ENCODE results near the gene FGFR4. TPM values are rescaled to one million over a fixed set of nuclear protein-coding genes. Genes with fewer than 3 reads are reported as not detected.

Gene FGFR4
- polyA plus RNA-seq, 1 donor: 97.0 TPM

GRCh38 chr5:177113566-177114424 lies 27.1 kb downstream of the FGFR4 start:
- Histone ChIP-seq H3K9me3 (ENCODE audit: control insufficient read depth, low read depth, low read length) (peaks cover 9% of the 10 kb centered on the region), H3K36me3 (ENCODE audit: control insufficient read depth, insufficient read depth, low read length) (no peaks in the 10 kb centered on the region), H3K4me3 (ENCODE audit: low read length) (no peak overlapping the region), H3K27me3 (ENCODE audit: control insufficient read depth, insufficient read depth, low read length) (no peaks in the 10 kb centered on the region), H3K27ac (ENCODE audit: low read length) (no peak overlapping the region), H3K4me1 (ENCODE audit: control insufficient read depth, insufficient read depth, low read length) (peaks cover 27% of the 10 kb centered on the region)
- WGBS (ENCODE audit: insufficient coverage, low lambda C conversion rate): no CpG with 5 or more reads among the region's 14 CpGs
- DNase-seq: peak in 1 of 2 donors; percentile 57

DNA sequence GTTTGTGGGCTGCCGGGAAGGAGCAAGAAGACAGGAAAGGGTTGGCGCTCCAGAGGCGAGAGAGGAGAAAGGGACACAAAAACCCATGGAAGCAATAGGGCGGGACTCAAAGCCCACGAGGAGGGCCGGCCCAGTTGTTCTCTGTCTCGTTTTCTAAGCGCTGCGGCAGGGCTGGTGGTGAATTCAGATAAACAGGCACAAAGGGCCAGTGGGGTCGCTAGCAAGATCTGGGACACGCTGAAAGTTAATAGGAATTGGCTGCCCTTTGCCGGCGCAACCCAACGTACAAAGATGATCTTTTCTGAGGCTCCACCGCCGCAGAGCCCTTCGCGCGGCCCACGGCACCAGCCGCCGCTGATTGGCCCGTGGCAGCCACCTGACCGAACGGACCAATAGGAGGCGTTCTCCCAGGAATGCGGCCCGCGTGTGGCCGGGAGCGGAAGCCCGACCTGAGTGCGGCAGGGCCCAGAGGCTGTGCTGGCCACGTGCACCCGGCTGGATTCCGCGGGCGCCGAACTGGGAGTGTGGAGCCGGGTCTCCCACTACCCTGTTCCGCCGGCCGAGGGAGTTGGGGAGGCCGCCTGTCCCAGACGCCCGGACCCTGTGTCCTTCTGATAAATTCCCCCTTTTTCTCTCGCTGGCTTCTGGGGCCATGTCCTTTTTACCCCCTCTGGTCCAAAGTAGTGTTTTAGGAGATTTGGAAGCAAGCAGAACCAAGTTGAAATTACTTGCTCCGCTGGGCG lies 30.1 kb downstream of the FGFR4 start:
- Histone ChIP-seq H3K27ac (ENCODE audit: low read length) (peak overlapping the region; percentile 37), H3K9me3 (ENCODE audit: control insufficient read depth, low read depth, low read length) (peaks cover 9% of the 10 kb centered on the region), H3K36me3 (ENCODE audit: control insufficient read depth, insufficient read depth, low read length) (no peaks in the 10 kb centered on the region), H3K27me3 (ENCODE audit: control insufficient read depth, insufficient read depth, low read length) (no peaks in the 10 kb centered on the region), H3K4me3 (ENCODE audit: low read length) (peak overlapping the region; percentile 25), H3K4me1 (ENCODE audit: control insufficient read depth, insufficient read depth, low read length) (peaks cover 9% of the 10 kb centered on the region)
- peak; percentile 84 to 90 for DNase-seq
- no CpG with 5 or more reads among the region's 49 CpGs for WGBS (ENCODE audit: insufficient coverage, low lambda C conversion rate)

DNA sequence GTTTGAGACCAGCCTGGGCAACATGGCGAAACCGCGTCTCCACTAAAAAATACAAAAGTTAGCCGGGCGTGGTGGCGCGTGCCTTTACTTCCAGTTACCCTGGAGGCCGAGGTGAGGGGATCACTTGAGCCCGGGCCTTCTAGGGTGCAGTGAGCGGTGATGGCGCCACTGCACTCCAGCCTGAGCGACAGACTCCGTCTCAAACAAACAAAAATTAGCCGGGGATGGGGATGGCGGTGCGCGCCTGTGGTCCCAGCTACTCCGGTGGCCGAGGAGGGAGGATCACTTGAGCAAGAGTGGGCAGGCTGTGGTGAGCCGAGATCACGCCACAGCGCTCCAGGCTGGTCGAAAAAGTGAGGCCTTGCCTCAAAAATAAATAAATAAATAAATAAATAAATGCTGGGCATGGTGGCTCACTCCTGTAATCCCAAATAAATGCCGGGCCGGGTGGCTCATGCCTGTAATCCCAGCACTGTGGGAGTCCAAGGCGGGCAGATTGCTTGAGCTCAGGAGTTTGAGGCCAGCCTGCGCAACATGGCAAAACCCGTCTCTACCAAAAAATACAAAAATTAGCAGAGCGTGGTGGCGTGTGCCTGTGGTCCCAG lies 30.8 kb downstream of the FGFR4 start:
- H3K36me3 ChIP-seq (ENCODE audit: control insufficient read depth, insufficient read depth, low read length): no peaks in the 10 kb centered on the region
- H3K27ac ChIP-seq (ENCODE audit: low read length): no peak overlapping the region
- peaks cover 9% of the 10 kb centered on the region for H3K9me3 ChIP-seq (ENCODE audit: control insufficient read depth, low read depth, low read length)
- no peak for DNase-seq
- H3K4me3 ChIP-seq (ENCODE audit: low read length): no peak overlapping the region
- H3K27me3 ChIP-seq (ENCODE audit: control insufficient read depth, insufficient read depth, low read length): no peaks in the 10 kb centered on the region
- 100% methylated on average over 8 of the region's 30 CpGs for WGBS (ENCODE audit: insufficient coverage, low lambda C conversion rate)
- H3K4me1 ChIP-seq (ENCODE audit: control insufficient read depth, insufficient read depth, low read length): peaks cover 9% of the 10 kb centered on the region

GRCh38 chr5:177122566-177122965 lies 35.9 kb downstream of the FGFR4 start:
- peaks cover under 1% of the 10 kb centered on the region for H3K9me3 ChIP-seq (ENCODE audit: control insufficient read depth, low read depth, low read length)
- no peaks in the 10 kb centered on the region for H3K36me3 ChIP-seq (ENCODE audit: control insufficient read depth, insufficient read depth, low read length)
- no CpG with 5 or more reads among the region's 5 CpGs for WGBS (ENCODE audit: insufficient coverage, low lambda C conversion rate)
- H3K4me1 ChIP-seq (ENCODE audit: control insufficient read depth, insufficient read depth, low read length): no peaks in the 10 kb centered on the region
- H3K4me3 ChIP-seq (ENCODE audit: low read length): no peak overlapping the region
- DNase-seq: no peak
- no peaks in the 10 kb centered on the region for H3K27me3 ChIP-seq (ENCODE audit: control insufficient read depth, insufficient read depth, low read length)
- no peak overlapping the region for H3K27ac ChIP-seq (ENCODE audit: low read length)

DNA sequence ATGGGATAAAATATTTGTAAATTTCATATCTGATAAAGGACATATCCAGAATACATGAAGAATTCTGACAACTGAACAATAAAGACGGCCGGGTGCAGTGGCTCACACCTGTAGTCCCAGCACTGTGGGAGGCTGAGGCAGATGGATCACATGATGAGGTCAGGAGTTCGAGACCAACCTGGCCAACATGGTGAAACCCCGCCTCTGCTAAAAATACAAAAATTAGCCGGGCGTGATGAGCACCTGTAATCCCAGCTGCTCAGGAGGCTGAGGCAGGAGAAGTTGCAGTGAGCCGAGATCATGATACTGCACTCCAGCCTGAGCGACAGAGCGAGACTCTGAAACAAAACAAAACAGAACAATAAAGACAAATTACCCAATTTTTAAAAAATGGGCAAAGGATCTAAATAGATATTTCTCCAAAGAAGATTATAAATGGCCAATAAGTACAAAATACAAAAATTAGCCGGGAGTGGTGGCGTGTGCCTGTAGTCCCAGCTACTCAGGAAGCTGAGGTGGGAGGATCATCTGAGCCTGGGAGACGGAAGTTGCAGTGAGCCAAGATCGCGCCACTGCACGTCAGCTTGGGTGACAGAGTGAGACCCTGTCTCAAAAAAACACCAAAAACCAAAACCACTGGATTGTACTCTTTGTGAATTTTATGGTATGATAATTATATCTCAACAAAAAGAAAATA lies 37.2 kb downstream of the FGFR4 start:
- Histone ChIP-seq H3K27ac (ENCODE audit: low read length) (no peak overlapping the region), H3K4me3 (ENCODE audit: low read length) (no peak overlapping the region), H3K36me3 (ENCODE audit: control insufficient read depth, insufficient read depth, low read length) (no peaks in the 10 kb centered on the region), H3K27me3 (ENCODE audit: control insufficient read depth, insufficient read depth, low read length) (no peaks in the 10 kb centered on the region), H3K9me3 (ENCODE audit: control insufficient read depth, low read depth, low read length) (no peaks in the 10 kb centered on the region), H3K4me1 (ENCODE audit: control insufficient read depth, insufficient read depth, low read length) (no peaks in the 10 kb centered on the region)
- WGBS (ENCODE audit: insufficient coverage, low lambda C conversion rate): 100% methylated on average over 1 of the region's 15 CpGs
- DNase-seq: no peak

GRCh38 chr5:177124486-177124991 lies 37.8 kb downstream of the FGFR4 start:
- Histone ChIP-seq H3K27ac (ENCODE audit: low read length) (no peak overlapping the region), H3K36me3 (ENCODE audit: control insufficient read depth, insufficient read depth, low read length) (no peaks in the 10 kb centered on the region), H3K4me3 (ENCODE audit: low read length) (no peak overlapping the region), H3K4me1 (ENCODE audit: control insufficient read depth, insufficient read depth, low read length) (no peaks in the 10 kb centered on the region), H3K27me3 (ENCODE audit: control insufficient read depth, insufficient read depth, low read length) (no peaks in the 10 kb centered on the region), H3K9me3 (ENCODE audit: control insufficient read depth, low read depth, low read length) (no peaks in the 10 kb centered on the region)
- no peak for DNase-seq
- no CpG with 5 or more reads among the region's 4 CpGs for WGBS (ENCODE audit: insufficient coverage, low lambda C conversion rate)

DNA sequence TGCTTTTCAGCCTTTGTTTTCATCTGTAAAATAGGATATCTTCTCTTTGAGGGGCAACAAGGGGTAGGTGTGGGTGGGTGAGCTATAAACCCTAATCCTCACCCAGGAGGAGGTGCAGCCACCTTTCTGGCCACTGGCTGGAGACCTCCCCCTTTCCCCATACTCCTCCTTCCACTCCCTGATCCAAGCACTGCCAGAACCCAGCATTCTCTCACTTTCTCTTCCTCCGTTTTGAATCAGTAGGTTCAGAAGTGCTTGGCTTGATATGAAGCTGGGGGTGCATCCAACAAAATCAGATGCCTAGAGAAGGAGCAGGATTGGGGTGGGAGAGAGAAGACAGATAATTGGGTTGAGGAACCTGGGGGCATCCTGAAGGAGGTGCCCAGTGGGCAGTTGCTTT lies 40.1 kb downstream of the FGFR4 start:
- no CpG with 5 or more reads among the region's 1 CpG for WGBS (ENCODE audit: insufficient coverage, low lambda C conversion rate)
- no peak for DNase-seq
- no peaks in the 10 kb centered on the region for H3K36me3 ChIP-seq (ENCODE audit: control insufficient read depth, insufficient read depth, low read length)
- no peaks in the 10 kb centered on the region for H3K9me3 ChIP-seq (ENCODE audit: control insufficient read depth, low read depth, low read length)
- no peak overlapping the region for H3K27ac ChIP-seq (ENCODE audit: low read length)
- H3K4me3 ChIP-seq (ENCODE audit: low read length): no peak overlapping the region
- H3K27me3 ChIP-seq (ENCODE audit: control insufficient read depth, insufficient read depth, low read length): no peaks in the 10 kb centered on the region
- H3K4me1 ChIP-seq (ENCODE audit: control insufficient read depth, insufficient read depth, low read length): no peaks in the 10 kb centered on the region

- Histone ChIP-seq H3K27me3 (ENCODE audit: control insufficient read depth, insufficient read depth, low read length) (no peaks in the 10 kb centered on the region), H3K4me1 (ENCODE audit: control insufficient read depth, insufficient read depth, low read length) (no peaks in the 10 kb centered on the region), H3K9me3 (ENCODE audit: control insufficient read depth, low read depth, low read length) (no peaks in the 10 kb centered on the region), H3K27ac (ENCODE audit: low read length) (no peak overlapping the region), H3K4me3 (ENCODE audit: low read length) (no peak overlapping the region), H3K36me3 (ENCODE audit: control insufficient read depth, insufficient read depth, low read length) (no peaks in the 10 kb centered on the region)
- no CpG with 5 or more reads among the region's 4 CpGs for WGBS (ENCODE audit: insufficient coverage, low lambda C conversion rate)
- no peak for DNase-seq
Observed at GRCh38 chr5:177128551-177128981, 41.9 kb downstream of the FGFR4 start.

DNA sequence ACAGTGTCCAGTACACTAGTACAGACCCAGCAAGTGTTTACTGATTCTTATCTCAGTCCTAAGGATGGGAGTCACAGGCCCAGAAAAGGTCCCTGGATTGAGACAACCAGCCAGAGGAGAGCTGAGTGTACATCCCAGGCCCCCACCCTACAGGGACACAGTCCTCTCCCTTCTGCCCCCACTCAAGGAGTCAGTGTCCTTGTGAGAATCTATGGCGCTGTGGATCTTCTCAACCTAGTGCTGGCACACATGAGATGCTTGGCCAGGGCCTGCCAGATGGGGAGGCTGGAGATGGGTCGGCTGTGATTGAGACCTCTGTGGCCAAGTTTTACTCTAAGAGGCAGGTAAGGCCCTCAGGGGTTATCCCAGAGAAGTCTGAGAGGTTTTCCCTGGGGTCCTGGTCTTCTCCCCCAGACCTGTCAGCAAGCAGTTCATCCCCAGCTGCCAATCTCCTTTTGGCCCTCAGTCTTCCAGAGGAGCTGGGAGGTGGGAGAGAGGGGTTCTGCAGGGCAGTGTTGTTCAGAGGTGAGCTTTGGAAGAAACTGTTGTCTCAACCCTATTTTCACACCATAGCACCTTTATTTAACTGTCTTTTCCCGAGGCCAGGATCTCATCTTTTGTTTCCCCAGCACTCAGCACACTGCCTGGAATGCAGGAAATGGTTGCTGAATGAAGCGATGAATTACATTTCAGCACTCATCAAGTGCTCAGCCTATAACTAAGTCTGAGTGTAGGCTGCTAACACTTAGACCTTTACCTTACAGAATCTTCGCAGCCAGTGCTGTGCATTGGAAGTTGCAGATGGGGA lies 43.7 kb downstream of the FGFR4 start:
- Histone ChIP-seq H3K36me3 (ENCODE audit: control insufficient read depth, insufficient read depth, low read length) (peaks cover 5% of the 10 kb centered on the region), H3K27me3 (ENCODE audit: control insufficient read depth, insufficient read depth, low read length) (no peaks in the 10 kb centered on the region), H3K27ac (ENCODE audit: low read length) (no peak overlapping the region), H3K9me3 (ENCODE audit: control insufficient read depth, low read depth, low read length) (no peaks in the 10 kb centered on the region), H3K4me1 (ENCODE audit: control insufficient read depth, insufficient read depth, low read length) (peaks cover 10% of the 10 kb centered on the region), H3K4me3 (ENCODE audit: low read length) (no peak overlapping the region)
- WGBS (ENCODE audit: insufficient coverage, low lambda C conversion rate): no CpG with 5 or more reads among the region's 5 CpGs
- no peak for DNase-seq

Data from large intestine (tissue), 3 donors.